Activated CD4-positive, alpha-beta T cell treated with anti-CD3 and anti-CD28 coated beads for 4 hours (primary cell): ENCODE measurements around the gene WIPF2.

ENCODE experiments used
- DNase-seq, 2 donors: peaks; one replicate each; pipeline ENCODE4 v3.0.0-alpha.2; 2020

WIPF2 gene

GRCh38 chr17:40218740-40219593 lies at the start of gene WIPF2:
Gene WIPF2 (plus strand): TSS chr17:40219304. CDS start chr17:40256460, 37,156 bp downstream.
- peak; percentile 95 to 96 for DNase-seq

- DNase-seq = no peak
Observed at GRCh38 chr17:40170325-40170724, 48.8 kb upstream of the WIPF2 start.

- no peak for DNase-seq
Observed at GRCh38 chr17:40171750-40172149, 47.4 kb upstream of the WIPF2 start.

DNA sequence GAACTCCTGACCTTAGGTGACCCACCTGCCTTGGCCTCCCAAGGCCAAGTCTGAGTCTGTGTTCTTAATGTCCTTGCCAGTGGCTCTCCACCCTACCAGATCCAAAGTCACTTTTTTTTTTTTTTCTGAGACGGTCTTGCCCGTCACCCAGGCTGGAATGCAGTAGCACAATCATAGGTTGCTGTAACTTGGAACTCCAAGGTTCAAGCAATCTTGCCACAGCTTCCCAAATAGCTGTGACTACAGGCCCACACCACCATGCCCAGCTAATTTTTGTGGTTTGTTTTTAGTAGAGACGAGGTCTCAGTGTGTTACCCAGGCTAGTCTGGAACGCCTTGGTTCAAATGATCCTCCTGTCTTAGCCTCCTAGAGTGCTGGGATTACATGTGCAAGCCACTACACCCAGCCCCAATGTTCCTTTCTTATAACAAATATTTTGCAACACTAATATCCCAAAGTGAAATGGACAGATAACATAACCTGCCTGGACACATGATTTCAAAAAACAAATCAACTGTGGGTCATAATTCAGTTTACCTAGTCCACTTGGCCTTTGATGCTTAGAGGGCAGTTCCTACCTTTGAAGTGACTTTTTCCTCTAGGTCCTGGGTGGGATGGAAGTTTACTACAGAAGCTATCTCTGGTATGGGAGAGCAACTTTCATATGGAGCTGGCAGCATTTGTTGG lies 45.9 kb upstream of the WIPF2 start:
- DNase-seq = no peak

GRCh38 chr17:40173778-40174135 lies 45.3 kb upstream of the WIPF2 start:
- DNase-seq = no peak

DNA sequence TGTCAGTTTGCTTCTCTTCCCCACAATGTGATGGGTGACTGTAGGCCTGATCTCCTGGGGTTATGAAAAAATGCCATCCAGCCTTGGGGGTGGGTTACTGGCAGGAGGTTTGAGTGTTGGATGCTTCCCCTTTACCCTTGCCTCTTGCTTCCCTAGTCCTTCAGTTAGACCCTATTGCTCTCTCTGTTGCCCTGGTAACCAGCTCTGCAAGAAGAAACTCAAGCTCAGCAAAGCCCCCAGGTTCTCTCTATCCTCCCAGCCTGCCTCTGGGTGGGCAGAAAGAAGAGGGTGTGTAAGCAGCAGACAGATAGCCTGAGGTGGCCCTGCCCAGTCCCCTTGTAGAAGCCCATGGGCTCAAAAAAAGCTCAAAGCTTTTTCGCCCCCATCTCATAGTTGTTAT lies 44.6 kb upstream of the WIPF2 start:
- DNase-seq = no peak

DNA sequence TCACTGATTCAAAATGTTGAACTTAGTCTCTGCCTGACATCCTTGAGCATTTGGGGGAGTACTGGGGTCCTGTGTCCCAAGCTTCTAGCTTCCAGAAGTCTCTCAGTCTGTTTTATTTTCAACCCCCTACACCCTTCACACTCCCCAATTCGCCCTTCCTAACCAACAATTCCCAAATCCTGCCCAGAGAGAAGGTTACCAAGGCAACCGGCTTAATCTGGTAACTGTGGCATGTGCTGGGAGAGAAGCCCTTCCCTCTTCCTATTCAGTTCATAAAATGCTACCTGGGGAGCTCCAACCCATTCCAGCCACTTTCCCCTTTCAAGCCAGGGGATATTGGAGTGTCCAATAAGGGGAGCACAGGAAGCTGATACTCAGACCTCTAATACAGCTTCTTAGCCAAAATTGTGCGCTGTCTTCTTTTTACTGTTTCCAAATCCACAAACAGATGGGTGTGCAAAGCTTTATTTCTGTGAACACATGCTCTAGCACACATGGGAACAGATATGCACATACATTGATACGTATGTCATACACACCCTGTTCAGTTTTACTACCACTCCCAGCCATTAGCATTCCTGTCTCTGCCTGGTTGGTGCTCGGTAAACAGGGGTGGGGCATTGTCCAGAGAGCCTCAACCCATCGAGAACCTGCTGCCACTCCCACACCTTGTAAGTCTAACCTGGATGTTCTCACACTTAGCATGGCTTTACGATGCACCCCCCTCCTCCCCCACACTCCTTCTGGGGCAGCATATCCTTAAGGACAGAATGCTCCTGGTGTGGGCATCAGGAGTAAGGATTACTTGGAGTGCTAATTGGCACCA lies 43.0 kb upstream of the WIPF2 start:
- no peak for DNase-seq

- DNase-seq = no peak
Observed at GRCh38 chr17:40176754-40177110, 42.4 kb upstream of the WIPF2 start.

DNA sequence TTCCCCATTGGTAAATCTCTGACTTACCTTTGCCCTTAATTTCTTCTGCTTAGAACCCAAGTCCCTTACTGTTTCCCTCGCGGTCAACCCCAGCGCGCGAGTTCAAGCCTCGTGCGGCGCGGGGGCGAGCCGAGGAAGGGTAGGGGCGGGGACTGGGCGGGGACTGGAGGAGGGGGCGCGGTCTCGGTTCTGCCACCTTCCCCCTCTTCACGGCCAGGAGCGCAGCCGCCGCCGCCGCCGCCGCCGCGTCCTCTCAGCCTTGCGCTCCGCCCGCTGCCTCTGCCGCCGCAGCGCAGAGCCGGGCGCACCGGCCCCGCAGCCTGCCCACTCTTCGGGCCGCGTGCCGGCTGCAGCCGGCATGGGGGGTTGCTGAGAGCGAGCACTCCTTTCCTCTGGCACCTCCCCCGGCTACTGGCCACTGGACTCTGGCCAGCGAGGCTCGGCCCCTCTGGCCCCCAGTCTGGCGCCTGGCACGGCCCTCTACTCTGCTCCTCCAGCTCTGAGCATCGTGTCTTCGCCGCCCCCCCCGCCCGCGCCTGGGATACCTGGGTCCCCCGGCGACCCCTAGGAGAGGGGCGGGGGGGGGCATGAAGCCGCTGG lies 41.7 kb upstream of the WIPF2 start, which contains the start of gene RAPGEFL1:
RAPGEFL1 (plus strand) TSS at position 196 of the 600 bp plus-strand sequence; CDS start at position 588, 392 bp downstream.
- peak; percentile 84 to 87 for DNase-seq

- DNase-seq = no peak
Observed at GRCh38 chr17:40178021-40178601, 41.0 kb upstream of the WIPF2 start.

- DNase-seq = no peak
Observed at GRCh38 chr17:40178660-40179059, 40.4 kb upstream of the WIPF2 start.

DNA sequence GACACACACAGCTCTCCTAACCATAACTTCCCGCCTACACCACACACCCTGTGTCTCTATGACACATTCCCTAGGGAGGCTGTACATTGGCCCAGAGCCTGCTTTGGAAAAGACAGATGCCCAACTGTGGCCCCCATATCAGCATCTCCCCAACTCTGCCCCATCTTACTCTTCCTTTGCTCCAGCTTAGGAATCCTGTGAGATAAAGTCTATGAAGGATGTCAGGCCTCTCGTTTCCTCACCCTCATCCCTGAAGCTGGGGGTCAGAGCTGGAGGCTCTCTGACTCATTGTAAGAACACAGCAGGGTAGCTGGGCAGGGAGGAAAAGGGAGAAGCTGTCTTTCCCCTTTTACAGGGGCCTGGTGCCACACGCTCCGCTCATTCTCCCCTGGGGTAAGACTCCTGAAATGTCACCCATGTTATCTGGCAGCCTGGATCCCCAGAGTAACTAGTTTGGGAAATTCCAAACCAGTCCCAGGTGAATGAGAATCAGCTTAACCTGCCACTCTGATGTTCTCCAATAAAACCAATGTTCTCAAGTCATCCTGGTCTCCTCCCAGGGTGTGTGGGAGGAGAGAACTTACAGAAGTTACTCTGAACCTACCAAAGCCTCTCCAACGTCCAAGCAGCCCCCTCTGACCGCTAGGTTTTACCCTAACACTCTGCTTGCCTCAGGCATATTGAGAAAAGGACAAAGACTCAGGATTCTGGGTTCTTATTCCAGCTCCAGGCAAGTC lies 39.0 kb upstream of the WIPF2 start:
- DNase-seq = no peak

DNA sequence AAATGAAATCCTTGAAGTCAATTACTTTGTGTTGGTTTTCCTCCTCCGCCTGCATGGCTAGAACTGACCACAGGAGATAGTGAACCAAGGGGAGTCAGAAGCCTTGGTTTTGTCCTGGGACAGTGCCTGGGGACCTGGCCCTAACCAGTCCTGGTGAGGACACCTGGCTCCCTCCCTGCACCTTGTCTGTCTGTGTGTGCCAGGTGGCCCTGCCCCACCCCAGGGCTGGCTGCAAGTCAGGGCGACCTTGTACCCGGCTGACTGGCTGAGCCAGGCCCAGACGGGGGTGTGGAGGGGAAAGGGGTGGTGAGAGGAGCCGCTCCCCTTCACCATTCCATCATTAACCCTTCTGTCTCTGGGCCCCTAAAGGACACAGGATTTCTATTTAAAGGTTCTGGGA lies 38.4 kb upstream of the WIPF2 start:
- no peak for DNase-seq

- DNase-seq = no peak
Observed at GRCh38 chr17:40181205-40181604, 37.9 kb upstream of the WIPF2 start.

- DNase-seq = no peak
Observed at GRCh38 chr17:40182606-40183005, 36.5 kb upstream of the WIPF2 start.

DNA sequence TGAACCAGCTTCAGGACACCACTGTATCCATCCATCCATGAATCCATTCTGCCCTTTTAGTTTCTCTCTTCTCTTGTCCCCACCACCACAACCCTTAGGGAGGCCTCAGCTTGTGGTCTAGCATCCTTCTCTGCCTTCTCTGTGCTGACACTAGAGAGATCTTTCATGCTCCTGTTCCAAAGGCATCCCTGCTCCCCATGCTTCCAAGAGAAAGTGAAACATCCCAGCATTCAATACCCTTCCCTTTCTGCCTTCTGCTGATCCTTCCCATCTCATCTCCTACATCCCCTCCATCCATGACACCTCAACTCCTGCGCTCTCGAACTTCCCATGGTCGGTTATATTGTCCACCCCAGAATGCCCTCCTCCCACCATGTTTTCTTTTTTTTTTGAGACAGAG lies 31.9 kb upstream of the WIPF2 start:
- DNase-seq = no peak

GRCh38 chr17:40188694-40189093 lies 30.4 kb upstream of the WIPF2 start:
- DNase-seq = no peak

DNA sequence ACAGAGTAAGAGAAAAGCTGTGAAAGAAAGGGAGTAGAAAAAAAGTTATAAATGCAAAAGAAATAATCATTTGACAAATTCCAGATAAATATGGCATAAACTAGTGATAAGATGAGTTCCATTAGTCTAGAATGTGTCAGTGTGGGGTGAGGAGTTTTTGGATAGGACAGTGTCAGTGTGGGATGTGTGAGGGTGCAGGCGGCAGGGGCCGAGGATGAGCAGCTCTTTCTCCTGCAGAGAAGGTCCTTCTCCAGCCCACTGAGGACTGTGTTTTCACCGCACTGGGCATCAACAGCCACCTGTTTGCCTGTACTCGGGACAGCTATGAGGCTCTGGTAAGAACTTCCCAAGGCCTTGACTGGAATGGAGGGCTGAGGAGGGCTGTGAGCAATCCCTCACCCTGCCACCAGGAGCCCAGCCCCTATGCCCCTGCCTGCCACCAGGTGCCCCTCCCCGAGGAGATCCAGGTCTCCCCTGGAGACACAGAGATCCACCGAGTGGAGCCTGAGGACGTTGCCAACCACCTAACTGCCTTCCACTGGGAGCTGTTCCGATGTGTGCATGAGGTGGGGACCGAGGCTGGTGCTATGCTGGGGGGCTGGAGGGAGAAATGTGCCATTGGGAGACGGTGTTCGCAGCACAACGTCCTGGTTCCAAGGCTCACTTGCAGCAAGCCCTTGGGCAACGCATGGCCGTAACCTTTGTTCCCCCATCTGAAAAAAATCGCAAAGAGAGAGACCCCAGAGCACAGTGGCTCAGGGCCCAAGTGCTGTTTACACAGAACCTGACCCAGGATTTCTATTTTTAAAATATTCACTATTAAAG lies 28.7 kb upstream of the WIPF2 start:
- peak in 1 of 2 donors; percentile 9 for DNase-seq

- peak; percentile 60 to 62 for DNase-seq
Observed at GRCh38 chr17:40191237-40192208, 27.6 kb upstream of the WIPF2 start.

GRCh38 chr17:40192961-40193360 lies 26.1 kb upstream of the WIPF2 start:
- no peak for DNase-seq
